Fibroblast of skin of abdomen (primary cell): ENCODE results near the gene AJUBA.
"Not testable (repeated sequence)": the region's sequence is repeated elsewhere in the genome, so short reads cannot be mapped to it uniquely, and the experiment has no call there.

Experiments
- DNase-seq: peaks from one replicate; pipeline ENCODE4 v3.0.0-alpha.2; 2013

The AJUBA gene

GRCh38 chr14:22979748-22980392 is 2.5 kb downstream of the AJUBA start:
- DNase-seq: no peak

DNA sequence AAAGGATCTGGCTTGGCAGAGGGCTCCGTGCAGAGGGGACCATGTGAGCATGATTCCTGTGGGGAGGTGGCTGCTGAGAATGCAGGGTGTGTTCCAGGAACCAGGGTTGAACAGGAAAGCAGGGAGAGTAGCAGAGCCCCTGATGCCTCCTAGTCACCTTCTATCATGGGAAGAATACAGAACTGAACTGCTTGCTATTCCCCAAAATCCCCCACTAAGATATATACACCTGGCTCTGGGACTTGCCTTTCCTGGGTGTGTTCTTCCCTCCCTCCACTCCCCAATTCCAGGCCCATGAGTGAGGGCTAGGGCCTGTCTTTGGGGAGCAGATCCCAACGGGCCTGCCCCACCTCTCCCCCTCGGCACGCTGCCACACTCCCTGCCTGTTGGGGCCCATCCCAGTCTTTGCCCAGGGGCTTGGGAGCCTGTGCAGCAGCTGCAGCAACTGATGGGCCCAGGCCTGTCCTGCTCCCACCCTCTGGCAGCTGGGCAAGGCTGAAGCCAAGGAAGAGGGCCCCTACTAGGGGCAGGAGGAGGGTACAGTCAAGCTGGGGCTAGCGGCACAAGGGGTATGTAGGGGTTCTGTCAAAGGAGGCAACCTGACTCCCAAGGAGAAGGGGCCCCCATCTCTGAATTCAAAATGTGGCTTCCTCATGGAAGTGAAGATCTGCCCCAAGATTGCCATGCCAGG is 3.2 kb downstream of the AJUBA start:
- no peak for DNase-seq

DNA sequence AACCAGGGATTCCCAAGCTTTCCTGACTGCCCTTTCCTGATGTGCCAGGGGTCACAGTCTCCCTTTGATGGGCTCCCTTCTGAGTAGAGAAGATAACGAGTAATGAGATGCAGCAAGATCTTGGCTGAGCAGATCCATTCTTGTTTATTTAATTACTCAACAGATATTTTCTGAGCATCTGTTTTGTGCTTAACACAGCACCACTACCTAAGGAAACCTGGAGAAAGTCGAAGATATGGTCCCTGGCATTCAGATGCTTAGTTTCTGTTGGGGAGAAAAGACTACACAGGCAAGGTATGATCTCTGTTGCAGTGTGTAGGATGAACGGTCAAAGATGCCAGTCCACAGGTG is 3.9 kb downstream of the AJUBA start:
- no peak for DNase-seq

GRCh38 chr14:22977684-22978486 is 4.5 kb downstream of the AJUBA start:
- DNase-seq: peak; percentile 88

DNA sequence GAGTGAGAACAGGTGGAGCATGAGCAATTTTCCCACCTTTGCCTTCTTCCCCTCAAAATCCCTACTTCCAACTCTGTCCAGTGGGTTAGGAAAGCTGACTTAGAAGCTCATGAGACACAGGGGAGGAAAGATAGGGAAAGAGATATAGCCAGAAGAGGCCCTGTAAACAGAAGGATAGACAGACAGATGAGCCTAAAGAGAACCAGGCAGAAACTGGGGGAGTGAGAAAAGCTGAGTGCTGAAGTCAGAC is 5.0 kb downstream of the AJUBA start:
- no peak for DNase-seq

GRCh38 chr14:22976620-22977433 is 5.5 kb downstream of the AJUBA start:
- DNase-seq: peak; percentile 79

GRCh38 chr14:22974530-22975313 is 7.6 kb downstream of the AJUBA start:
- DNase-seq: no peak

- DNase-seq: peak; percentile 66
Observed at GRCh38 chr14:22973217-22974032, 8.9 kb downstream of the AJUBA start.

GRCh38 chr14:22972313-22972930 is 9.9 kb downstream of the AJUBA start:
- DNase-seq: no peak

DNA sequence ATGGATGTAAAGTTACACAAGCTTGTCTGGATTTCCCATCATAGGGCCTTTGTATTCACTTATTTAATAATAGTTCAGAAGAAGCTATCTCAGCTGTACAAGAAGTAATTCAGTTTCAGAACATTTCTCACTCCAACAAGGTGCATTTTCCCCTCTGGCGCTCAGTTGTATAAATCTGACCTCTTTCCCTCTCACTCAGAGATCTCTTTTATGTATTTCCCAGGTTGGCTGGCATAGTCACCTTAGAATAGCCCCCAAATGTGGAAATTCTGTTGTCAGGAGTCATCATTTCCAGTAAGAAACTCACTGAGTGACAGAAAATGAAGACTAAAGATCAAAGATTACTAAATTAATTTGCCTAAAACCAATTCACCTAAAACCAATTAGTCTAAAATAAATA is 11.2 kb downstream of the AJUBA start:
- DNase-seq: no peak

DNA sequence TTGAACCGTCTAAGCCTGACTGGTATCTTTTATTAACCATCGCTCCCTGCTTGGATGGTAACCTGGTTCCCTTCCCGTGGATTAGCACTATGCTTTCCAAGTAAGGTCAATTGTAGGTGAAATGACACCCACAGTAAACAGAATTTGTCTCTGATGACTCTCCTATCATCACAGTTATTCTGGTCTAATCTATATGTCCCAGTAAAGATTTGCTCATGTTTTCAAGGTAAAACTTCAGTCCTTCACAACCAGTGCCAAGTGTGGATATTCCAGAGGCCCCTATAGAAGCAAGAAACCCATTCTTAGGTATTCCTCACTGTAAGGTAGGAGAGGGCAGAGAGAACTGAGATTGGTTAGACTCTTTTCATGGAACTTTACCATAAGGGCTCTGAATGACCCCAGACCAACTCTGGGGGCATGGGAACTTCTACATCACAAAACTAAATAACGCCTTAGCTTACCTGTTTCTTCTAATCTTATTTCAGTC is 15.5 kb downstream of the AJUBA start:
- no peak for DNase-seq

DNA sequence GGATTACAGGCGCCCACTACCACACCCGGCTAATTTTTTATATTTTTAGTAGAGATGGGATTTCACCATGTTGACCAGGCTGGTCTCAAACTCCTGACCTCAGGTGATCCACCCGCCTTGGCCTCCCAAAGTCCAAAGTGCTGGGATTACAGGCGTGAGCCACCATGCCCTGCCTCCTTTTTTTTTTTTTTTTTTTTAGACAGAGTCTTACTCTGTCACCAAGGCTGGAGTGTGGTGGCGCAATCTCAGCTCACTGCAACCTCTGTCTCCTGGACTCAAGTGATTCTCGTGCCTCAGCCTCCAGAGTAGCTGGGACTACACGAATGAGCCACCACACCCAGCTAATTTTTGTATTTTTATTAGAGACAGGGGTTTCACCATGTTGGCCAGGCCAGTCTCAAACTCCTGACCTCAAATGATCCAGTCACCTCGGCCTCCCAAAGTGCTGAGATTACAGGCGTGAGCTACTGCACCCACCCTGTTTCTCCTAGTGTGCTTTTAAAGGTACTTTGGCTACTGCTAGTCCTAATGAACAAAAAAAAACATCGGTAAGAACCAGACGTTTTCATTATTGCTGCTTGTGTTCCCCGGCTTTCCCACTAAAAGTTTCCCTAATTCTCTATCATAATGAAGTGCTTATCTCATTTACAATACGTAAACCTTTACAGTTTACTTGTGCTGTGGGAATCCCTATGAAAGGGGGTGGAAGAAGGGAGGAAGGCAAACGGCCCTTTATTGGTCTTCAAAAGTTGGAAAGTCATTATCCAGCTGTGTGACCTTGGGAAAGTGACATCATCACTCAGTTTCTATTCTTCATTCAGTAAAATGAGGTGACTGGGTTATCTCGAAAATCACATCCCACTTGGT is 16.2 kb downstream of the AJUBA start:
- DNase-seq: not testable (repeated sequence)

GRCh38 chr14:22962061-22962676 is 20.2 kb downstream of the AJUBA start:
- DNase-seq: no peak

DNA sequence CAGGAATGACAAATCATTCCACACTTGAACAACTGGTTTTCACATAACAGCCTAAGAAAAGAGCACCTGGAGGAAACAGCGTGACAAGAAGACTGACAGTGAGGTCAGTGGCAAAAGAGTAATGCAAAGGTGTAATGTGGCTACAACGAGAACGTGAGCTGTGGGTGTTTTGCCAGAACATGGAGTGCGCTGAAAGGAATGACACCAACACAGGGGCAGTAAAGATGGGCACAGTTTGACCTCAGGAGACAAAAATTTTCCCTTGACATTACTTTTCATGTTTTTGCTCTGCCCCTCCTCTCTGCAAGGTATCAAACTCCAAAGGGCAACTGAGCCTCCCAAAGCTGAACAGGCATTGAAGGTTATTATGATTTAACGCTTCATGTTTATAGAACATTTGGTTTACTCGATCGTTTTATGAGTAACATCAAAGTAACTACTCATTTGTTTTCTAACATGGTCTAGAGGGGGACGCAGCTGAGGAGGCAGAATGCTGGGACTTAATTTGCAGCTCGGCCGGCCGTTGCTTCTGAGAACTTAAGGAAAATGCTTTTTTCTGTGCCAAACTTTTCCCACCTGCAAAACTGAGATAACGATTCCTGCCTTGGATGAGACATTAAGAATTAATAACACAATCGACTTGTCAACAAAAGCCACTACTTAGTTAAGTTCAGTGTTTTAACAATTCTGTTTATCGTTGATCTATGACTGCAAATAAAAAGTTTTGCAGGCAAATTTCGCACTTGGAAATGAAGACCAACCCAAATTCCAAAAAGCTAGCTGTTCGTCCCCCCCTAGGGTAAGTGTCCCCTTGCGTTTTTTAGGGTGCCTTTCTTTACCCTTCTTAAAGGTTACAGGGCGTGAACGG is 26.4 kb downstream of the AJUBA start:
- no peak for DNase-seq

GRCh38 chr14:22952418-22952817 is 29.9 kb downstream of the AJUBA start:
- no peak for DNase-seq

DNA sequence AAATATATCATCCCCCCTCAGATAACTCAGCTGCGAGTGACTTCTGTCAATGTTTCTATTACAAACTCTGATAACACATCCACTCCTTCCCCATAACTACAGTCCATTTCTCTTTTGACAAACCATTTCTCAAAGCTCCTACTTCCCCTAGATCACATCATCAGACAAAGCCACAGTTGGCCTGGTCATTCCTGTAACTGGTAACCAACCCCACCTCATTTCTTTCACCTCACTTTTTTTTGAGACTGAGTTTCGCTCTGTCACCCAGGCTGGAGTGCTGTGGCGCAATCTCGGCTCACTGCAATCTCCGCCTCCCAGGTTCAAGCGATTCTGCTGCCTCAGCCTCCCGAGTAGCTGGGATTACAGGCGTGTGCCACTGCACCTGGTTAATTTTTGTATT is 30.6 kb downstream of the AJUBA start:
- DNase-seq: not testable (repeated sequence)

- no peak for DNase-seq
Observed at GRCh38 chr14:22945642-22946041, 36.7 kb downstream of the AJUBA start.

GRCh38 chr14:22939684-22940083 is 42.7 kb downstream of the AJUBA start:
- DNase-seq: peak; percentile 65
